Measurements from ENCODE around the gene GABRQ. TPM values are rescaled to one million over a fixed set of nuclear protein-coding genes. Genes with fewer than 3 reads are reported as not detected.

The GABRQ gene
- total RNA-seq, result not detected
- long read RNA-seq, result 0 reads

- no peak for DNase-seq (ENCODE audit: low spot score)
- intact Hi-C loops (cut with DNase I), result no loop called here
Measured at GRCh38 chrX:152637649-152638442, at the start of gene GABRQ. GABRQ (plus strand) TSS chrX:152637895; CDS start chrX:152638203, 308 bp downstream.

GRCh38 chrX:152588206-152588605, 49.5 kb upstream of the GABRQ start:
- no peak for DNase-seq (ENCODE audit: low spot score)
- intact Hi-C loops (cut with DNase I), result no loop called here

- DNase-seq (ENCODE audit: low spot score), result no peak
- intact Hi-C loops (cut with DNase I), result no loop called here
Measured at GRCh38 chrX:152600853-152601633, 36.7 kb upstream of the GABRQ start.

- intact Hi-C loops (cut with DNase I), result no loop called here
- no peak for DNase-seq (ENCODE audit: low spot score)
Measured at GRCh38 chrX:152601848-152602616, 35.7 kb upstream of the GABRQ start.

GRCh38 chrX:152614791-152615190, 22.9 kb upstream of the GABRQ start:
- intact Hi-C loops (cut with DNase I), result no loop called here

GRCh38 chrX:152619897-152620296, 17.8 kb upstream of the GABRQ start:
- DNase-seq (ENCODE audit: low spot score), result no peak
- intact Hi-C loops (cut with DNase I), result no loop called here

More at GRCh38 chrX:152614791-152615190, 22.9 kb upstream of the GABRQ start:
- no peak for DNase-seq (ENCODE audit: low spot score)

- intact Hi-C loops (cut with DNase I), result loop anchor here (5.0 kb wide), 1 partner anchor 805 kb away; no protein-coding TSS in a partner anchor
Measured at GRCh38 chrX:152632445-152633097, 5.1 kb upstream of the GABRQ start.

GRCh38 chrX:152635941-152636340, 1.8 kb upstream of the GABRQ start:
- intact Hi-C loops (cut with DNase I), result loop anchor here (2.0 kb wide), 1 partner anchor 885 kb away; no protein-coding TSS in a partner anchor
- DNase-seq (ENCODE audit: low spot score), result no peak

More at GRCh38 chrX:152632445-152633097, 5.1 kb upstream of the GABRQ start:
- DNase-seq (ENCODE audit: low spot score), result no peak

GRCh38 chrX:152638443-152638904, 779 bp downstream of the GABRQ start:
- no peak for DNase-seq (ENCODE audit: low spot score)
- intact Hi-C loops (cut with DNase I), result no loop called here

GRCh38 chrX:152639426-152639825, 1.7 kb downstream of the GABRQ start:
- DNase-seq (ENCODE audit: low spot score), result no peak
- intact Hi-C loops (cut with DNase I), result no loop called here

- intact Hi-C loops (cut with DNase I), result no loop called here
Measured at GRCh38 chrX:152640034-152640818, 2.5 kb downstream of the GABRQ start.

GRCh38 chrX:152641256-152641875, 3.7 kb downstream of the GABRQ start:
- no peak for DNase-seq (ENCODE audit: low spot score)
- intact Hi-C loops (cut with DNase I), result no loop called here

More at GRCh38 chrX:152640034-152640818, 2.5 kb downstream of the GABRQ start:
- DNase-seq (ENCODE audit: low spot score), result no peak

GRCh38 chrX:152641996-152642395, 4.3 kb downstream of the GABRQ start:
- no peak for DNase-seq (ENCODE audit: low spot score)
- intact Hi-C loops (cut with DNase I), result no loop called here

- no peak for DNase-seq (ENCODE audit: low spot score)
- intact Hi-C loops (cut with DNase I), result no loop called here
Measured at GRCh38 chrX:152642931-152643564, 5.4 kb downstream of the GABRQ start.

GRCh38 chrX:152646961-152647360, 9.3 kb downstream of the GABRQ start:
- no peak for DNase-seq (ENCODE audit: low spot score)
- intact Hi-C loops (cut with DNase I), result no loop called here

- intact Hi-C loops (cut with DNase I), result no loop called here
- DNase-seq (ENCODE audit: low spot score), result no peak
Measured at GRCh38 chrX:152647978-152648377, 10.3 kb downstream of the GABRQ start.

- intact Hi-C loops (cut with DNase I), result no loop called here
- no peak for DNase-seq (ENCODE audit: low spot score)
Measured at GRCh38 chrX:152652060-152652459, 14.4 kb downstream of the GABRQ start.

- intact Hi-C loops (cut with DNase I), result no loop called here
- DNase-seq (ENCODE audit: low spot score), result no peak
Measured at GRCh38 chrX:152652467-152652866, 14.8 kb downstream of the GABRQ start.

Measured in cardiac septum (tissue), 1 donor.